KG1 (cell line): ENCODE data around the gene PEX14.
A peak's percentile ranks its signal among the peaks of the same experiment; 100 is the strongest.
"Not testable (repeated sequence)": the region's sequence is repeated elsewhere in the genome, so short reads cannot be mapped to it uniquely, and the experiment has no call there.

Experiments used
- DNase-seq: peaks from one replicate; lab custom pipeline; 2025; lab: John Stamatoyannopoulos, UW

The PEX14 gene

DNA sequence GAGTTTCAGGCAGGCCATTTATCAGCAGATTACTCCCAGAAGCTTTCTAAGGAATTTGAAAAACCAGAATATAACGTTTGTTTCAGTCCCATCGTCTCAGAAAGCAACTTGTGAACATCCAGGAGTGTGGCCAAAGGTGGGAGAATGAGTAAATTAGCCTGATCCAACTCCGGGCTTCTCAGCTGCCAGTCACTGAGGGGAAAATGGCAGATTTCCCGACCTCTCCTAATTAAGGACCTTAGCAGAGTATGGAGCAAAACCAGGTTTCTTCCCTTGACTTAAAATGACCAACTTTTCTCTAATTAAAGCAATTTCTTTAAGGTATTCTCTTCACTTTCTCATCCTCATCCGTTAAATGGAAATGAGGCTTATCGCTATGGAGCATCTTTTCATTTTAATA, 23.9 kb upstream of the PEX14 start:
- DNase-seq: no peak

DNA sequence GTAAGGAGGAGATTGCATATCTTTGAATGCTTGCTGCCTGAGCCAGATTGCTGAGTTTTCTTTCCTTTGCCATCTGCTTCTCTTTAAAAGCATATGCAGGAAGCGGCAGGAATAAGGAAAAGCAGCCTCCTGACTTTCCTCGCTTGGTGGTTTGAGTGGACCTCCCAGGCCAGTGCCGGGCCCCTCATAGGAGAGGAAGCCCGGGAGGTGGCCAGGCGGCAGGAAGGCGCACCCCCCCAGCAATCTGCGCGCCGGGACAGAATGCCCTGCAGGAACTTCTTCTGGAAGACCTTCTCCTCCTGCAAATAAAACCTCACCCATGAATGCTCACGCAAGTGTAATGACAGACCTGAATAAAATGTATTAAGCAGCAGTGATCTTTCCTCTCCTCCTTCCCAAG, 23.5 kb upstream of the PEX14 start:
- DNase-seq: no peak

DNA sequence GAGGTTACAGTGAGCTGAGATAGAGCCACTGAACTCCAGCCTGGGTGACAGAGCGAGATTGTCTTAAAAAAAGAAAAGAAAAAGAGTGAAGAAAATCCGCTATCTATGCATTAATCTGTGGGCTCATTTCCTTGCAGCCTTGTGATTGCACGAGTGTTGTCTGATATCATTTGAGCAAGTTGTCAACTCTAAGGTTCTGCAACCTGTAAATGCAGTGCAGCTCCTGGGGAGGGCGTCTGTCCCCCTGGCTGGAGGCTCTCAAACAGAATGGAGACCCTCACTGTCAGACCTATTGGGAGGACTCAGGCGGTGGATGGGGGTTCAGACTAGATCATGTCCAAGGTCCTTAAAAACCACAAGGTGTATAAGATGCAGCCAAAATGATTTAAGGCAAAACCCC, 18.7 kb upstream of the PEX14 start:
- no peak for DNase-seq

DNA sequence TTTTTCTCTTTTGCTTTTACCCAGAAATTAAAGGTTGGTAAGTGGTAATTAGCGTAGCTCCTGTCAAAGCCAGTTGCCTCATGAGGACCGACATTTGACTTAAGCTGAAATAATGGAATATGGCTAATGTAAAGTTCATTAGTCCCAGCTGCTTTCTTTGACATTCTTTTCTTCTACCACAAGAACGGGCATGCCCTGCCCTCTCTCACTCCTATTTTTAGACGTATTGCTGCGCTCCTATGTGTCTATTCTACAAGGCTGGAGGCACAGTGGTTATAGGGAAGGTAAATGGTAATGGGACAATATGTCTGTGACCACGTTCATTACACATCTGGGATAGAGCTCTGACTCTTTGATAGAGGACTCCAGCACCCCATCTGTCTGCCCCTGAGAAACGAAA, 18.1 kb upstream of the PEX14 start:
- DNase-seq: no peak

DNA sequence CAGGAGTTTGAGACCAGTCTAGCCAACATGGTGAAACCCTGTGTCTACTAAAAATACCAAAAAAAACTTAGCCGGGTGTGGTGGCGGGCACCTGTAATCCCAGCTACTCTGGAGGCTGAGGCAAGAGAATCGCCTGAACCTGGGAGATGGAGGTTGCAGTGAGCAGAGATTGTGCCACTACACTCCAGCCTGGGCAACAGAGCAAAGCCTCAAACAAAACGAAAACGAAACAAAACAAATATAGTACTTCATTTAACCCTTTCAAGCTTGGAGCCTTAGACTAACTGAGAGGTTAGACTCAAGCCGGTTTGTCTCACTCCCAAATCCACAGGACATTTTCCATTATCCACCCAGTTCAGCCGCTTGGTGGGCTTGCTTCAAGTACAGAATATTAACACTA, 17.3 kb upstream of the PEX14 start:
- DNase-seq: not testable (repeated sequence)

DNA sequence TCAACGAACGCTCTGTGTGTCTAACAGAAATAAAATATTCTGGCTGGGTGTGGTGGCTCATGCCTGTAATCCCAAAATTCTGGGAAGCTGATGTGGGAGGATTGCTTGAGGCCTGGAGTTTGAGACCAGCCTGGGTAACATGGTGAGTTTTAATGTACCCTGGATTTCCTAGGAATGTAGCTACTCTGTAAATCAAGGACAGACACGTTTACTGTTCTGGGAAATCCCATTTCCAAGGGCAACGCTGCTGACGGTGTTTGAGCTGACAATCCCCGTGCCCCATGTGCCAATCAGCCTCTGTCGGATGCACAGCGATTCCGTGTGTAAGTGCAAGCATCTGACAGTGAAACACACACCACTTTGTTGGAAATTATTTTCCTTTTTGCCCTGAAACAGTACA, 16.9 kb upstream of the PEX14 start:
- DNase-seq: no peak

DNA sequence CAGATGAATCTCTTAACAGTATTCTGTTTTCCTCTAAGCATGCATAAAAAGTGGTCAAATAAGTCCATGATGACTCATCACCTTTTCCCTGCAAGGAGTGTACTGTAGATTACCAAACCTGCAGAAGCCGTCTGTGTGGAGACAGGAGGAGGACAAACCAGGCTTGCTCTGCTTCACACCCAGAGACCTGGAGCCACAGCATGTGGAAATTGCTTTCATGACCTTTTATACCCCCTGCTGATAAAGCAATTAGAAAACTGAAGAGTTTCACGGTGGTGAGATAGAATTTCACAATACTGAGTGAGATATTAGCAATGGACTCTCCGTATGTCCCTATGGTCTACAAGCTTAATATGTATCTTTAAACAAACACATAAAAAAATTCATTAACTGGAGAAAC, 15.6 kb upstream of the PEX14 start:
- DNase-seq: no peak

DNA sequence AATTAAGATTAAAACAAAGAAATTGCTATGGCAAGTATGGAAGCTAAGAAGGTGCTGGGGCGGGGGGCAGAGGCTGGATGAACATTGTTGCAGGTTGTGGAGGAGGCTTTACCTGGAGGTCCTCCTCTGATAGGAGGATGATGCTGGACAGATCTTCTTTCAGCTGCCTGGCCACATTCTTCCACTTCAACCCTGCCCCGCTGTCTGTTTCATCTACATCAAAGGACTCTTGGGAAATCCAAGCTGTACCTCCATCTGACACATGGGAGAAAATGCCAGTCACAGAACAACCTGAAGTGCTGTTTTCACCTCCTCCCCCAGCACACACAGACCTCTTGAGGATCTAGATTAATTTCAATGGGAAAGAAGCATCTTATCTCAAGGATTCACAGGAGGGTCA, 7.7 kb upstream of the PEX14 start:
- DNase-seq: no peak

DNA sequence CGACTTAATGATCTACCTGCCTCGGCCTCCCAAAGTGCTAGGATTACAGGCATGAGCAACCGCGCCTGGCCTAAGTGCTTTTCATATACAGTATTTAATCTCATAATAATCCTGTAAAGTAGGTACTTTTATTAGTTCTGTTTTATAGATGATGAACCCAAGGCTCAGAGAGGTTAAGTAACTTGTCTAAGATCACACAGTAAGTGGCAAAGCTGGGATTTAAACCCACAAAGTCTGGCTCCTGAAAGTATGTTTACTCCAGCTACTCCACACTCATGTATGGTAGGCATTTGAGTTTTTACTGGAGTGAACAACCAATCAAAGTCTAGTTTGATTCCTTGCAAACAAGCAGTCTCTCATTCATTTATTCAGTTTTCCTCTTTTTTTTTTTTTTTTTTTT, 4.7 kb upstream of the PEX14 start:
- DNase-seq: no peak

DNA sequence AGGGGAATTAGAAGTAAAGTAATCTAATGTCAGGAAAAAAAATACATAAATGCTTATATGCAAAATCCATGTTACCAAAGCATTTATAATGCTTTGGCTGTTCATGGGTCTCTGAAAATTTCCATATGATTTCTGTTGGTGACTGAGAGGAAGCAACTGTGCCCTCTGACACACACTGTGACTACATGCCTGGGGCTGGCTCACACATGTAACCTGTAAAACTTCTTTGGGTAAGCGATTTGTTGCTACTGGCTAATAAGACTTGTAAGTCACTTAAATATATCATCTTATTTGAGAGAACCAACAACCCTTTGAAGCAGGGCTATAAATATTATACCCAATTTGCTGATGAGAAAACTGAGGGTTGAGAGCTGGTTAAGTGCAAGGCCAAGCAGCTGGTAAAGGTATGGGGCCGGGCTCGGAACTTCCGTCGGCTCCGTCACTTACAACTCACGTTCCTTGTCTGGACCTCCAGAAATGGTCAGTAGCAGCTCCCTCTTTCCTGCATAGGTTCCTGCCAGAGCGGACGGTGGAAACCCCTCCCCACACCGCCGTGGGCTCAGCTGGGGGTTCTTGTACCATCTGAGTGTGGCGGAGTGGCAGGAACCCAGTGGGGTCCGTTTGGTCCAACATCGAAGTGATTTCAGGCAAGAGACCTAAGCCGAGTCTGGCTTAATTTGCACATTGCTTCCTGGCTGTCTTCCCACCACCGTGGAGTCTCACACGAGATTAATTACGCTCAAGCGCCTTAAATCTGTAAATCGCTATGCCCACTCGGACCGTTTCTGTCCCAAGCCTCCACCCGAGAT, 3.1 kb upstream of the PEX14 start:
- DNase-seq: no peak

DNA sequence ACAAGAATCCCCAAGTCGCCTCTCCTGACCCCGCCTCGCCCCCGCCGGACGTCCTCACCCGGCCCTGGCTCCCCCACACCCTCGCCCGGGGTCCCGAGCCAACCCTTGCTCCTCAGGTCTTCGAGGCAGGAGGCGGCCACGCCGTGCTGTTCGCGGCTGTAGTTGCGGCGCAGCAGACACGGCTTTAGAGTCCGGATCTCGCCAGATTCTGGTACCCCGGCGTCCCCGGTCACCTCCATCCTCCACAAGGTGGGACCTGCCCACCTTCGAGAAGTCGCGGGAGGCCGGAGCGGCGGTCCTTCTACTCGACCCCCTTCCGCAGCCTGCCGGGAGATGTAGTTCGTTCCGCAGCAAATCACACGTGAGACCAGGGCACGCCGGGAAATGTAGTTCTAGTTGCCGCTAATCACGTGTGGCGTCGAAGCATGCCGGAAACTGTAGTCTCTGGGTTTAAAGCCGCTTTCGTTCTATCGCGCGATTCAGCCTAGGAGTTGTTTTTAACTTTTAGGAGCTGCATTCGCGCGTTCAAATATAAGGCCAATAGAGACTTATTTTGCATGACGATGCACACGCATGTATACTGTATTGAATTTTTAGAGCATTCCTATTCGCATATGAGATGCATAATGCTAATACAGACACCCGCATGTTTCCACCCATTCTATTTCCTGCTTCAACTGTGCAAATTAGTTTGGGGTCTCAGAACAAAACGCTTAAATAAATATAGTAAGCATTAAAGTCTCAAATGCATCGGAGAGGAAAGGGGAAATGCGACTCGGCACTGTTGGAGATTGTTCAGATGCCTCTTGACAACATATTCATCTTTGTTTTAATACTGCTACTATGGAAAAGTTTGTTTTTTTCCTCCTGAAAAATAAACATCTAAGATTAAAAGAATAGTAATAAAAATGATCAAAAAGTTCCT, 2.3 kb upstream of the PEX14 start, which contains the start of gene DFFA:
TSS of gene DFFA (minus strand) at position 310 of the 925 bp plus-strand sequence. CDS start at position 239, 71 bp downstream.
- peak; percentile 97 for DNase-seq

DNA sequence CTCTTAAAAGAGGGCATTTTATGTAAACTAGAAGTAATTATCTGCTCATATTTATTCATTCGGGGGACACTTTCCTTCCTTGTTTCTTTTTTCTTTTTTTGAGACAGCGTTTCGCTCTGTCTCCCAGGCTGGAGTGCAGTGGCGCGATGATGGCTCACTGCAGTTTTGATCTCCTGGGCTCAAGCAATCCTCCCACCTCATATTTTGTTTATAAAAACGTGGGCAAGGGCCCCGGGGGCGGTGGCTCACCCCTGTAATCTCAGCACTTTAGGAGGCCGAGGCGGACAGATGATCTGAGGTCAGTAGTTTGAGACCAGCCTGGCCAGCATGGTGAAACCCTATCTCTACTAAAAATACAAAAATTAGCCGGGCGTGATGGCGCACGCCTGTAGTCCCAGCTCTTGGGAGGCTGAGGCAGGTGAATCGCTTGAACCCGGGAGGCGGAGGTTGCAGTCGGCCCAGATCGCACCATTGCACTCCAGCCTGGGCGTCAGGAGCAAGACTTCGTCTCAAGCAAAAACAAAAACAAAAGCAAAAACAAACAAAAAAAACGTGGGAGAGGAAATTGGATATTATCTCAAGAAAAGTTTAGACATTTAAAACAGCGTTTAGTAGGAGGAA, 1.5 kb upstream of the PEX14 start:
- DNase-seq: no peak

DNA sequence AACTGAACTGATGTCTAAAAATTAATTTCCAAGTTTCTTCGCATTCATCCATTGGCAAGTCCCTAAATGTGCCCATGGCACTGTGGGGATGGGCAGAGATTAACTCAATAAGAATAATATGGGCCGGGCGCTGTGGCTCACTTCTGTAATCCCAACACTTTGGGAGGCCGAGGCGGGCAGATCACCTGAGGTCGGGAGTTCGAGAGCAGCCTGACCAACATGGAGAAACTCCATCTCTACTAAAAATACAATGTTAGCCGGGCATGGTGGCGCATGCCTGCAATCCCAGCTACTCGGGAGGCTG, 489 bp upstream of the PEX14 start:
- DNase-seq: not testable (repeated sequence)

DNA sequence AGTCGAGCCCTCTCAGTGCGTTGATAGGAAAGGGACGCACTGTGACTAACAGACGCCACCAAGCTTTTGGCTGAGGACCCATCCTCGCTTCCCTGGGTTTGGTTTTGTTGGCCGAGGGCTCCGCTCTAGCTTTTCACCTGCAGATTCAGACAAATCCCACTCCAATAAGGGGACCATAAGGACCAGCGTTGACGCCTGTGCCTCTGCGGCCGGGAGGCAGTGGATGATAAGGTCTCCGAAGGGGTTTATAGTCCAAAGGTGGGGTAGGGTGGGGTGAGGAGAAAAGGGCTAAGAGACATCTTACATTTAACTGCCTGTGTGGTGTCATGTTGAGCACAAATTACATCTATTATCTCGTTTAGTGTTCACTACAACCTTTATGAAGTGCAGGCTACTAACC, 760 bp downstream of the PEX14 start:
- no peak for DNase-seq

DNA sequence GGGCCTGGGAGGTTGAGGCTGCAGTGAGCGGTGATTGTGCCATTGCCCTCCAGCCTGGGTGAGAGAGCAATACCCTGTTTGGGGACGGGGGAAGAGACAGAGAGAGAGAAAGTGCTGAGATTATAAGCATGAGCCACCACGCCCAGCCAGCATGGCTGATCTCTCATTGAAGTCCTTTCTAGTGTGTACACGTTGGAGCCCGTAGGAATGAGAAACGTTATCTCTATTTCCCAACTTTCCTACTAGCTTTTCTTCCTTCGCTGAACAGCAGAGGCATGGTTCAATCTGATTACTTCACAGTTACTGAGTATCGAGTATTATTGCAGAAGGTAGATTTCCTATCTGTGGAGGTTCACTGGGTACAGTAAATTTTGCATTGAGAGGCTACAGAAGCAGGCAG, 4.5 kb downstream of the PEX14 start:
- DNase-seq: no peak

DNA sequence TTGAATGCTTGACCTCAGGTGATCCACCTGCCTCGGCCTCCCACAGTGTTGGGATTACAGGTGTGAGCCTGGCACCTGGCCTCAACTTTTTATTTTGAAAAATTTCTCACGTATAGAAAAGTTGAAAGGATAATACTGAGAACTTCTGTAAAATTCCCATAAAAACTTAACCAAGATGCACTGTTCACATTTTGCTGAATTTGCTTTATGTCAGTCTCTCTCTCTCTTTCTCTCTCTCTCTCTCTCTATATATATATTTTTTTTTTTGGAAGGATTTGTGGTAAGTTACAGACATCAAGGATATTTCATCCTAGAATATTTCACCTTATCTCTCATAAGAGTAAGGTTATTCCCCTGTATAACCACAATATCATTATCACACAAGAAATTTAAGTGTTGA, 5.9 kb downstream of the PEX14 start:
- DNase-seq: no peak

DNA sequence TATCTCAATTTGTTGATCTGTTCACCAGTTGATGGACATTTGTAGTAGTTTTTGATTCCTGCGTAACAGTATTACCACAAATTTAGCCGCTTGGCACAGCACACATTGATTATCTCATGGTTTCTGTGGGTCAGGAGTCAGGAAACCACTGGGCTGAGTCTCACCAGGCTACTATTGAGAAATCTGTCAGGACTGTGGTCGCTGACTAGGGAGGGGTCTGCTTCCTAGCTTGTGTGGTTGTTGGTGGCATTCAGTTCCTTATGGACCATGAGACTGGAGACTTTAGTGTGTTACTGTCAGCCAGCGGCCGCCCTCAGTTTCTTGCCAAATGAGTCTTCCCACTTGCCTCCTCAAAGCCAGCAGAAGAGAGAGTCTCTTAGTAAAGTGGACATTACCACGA, 9.8 kb downstream of the PEX14 start:
- DNase-seq: no peak

DNA sequence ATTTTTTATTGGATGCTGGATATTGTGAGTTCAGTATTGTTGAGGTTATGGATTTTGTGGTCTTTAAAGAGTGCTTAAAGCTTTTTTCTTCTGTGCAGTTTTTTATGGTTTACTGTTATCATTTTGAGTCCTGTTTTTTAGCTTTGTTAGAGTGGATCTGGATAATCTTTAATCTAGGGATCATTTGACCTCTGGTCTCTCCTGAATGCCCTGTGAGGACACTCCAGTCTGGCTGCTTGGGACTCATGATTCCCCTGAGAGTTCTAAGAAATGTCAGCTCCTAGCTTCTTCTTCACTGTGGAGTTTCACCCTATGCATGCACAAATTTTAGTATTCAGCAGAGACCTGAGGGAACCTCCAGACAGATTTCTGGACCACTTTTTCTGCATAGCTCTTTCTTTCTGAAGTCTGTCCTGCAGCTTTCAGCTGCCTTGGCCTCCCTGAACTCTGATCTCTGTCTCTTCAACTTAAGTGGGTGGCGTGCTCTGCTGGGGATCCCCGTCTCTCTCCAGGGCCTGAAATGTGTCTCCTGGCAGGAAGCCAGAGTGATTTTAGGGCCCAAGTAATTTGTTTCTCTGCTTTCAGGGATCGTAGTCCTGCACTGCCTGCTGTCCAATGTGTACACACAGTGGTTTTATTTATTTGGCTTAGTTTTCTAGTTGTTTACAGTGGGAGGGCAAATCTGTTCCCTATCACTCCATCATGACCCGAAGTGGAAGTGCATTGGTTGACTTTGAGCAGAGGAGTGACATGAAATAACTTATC, 14.7 kb downstream of the PEX14 start:
- no peak for DNase-seq

DNA sequence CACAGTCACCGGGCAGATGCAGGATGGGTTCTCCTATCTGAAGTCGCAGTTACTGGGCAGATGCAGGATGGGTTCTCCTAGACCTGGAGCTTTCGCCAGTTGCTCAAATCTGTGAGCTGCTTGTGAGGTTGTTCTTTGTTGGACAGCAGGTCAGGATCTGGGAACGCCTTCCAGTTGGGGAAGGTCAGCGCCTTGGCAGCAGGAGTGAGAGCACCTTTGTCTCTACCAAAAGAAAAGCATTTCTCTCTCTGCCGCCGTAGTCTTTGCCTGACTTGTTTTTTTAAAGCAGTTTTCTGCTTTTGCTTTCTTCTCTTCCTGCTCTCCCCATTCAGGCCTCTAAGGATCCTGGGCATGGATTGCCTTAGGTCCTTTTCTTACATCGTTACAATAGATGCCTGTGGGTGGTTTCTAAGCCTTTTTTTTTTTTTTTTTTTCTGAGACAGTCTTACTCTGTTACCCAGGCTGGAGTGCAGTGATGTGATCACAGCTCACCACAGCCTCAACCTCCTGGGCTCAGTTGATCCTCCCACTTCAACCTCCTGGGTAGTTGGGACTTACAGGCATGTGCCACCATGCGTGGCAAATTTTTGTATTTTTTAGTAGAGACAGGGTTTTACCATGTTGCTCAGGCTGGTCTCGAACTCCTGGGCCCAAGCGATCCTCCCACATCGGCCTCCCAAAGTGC, 15.7 kb downstream of the PEX14 start:
- no peak for DNase-seq

DNA sequence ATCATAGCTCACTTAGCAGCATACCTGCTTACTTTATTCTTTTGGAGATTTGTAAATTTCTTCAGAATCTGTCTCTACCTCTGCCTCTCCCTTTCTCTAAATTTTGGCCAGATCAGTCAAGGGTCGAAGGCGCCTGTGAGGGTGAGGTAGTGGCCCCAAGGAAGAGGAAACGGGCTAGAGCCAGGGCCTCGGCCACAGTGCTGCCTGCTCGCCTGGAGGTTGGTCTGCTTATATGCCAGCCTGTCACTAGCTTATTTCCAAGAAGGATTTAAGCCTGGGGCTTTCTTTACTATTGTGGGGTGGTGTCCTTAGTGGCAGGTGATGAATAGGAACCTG, 19.6 kb downstream of the PEX14 start:
- no peak for DNase-seq

DNA sequence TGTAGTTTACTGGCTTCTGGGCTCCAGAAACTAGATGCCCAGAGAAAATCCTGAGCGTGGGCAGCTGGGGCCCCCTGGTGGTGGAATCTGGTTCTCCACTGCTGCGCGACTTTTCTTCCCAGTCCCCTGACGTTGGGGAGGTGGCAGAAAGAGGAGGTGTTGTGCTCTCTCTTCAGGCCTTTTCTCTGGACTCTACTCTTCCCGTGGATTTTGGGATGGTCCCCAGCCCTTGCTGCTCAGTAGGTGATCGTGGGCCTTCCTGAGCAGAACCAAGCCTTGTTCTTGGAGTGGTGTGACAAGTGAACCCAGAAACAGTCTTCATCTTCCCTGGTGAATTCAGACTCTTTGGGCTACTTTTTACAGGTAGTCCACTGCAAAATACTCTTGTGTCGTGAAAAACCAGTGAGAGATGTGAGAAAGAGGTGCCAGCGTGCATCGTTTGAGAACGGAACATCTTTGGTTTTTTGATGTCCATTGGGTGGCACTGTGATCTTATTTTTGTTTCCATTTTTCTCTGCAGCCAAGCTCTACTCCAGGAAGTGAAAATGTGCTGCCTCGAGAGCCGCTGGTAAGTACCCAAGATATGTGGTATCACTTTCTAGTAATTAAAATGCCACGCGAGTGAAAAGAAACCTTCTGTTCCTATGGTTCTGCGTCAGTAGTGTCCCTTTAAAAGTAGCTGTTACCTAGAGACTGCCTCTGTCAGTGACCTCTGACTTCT, 20.2 kb downstream of the PEX14 start:
- peak; percentile 65 for DNase-seq
